ENCODE data around the gene MMP10.

Gene MMP10

DNA sequence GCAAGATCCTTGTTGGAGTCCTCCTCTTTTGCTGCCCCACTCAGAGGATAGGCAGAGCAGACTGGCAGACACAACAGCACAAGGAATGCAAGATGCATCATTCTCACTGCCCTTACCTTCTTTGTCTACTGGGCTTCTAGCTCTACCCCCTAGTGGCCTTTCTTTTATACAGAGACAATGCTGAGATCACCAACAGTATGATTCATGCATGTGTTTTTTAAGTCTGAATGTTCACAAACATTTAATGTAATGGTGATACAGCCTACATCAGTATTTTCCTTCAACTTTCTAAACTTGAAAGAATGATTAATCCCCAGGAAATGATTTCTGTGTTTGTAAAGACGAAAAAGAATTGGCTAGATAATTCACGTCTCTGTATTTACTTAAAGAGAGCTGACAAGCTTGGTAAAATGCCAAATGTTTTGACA, at the start of gene MMP10:
Gene MMP10, minus strand, starts transcription at position 138 of the 428 bp plus-strand sequence. Its CDS starts 37 bp downstream, at position 101.
- no peak for DNase-seq

- DNase-seq = no peak
Measured at GRCh38 chr11:102829316-102830000, 49.0 kb upstream of the MMP10 start.

- DNase-seq = no peak
Measured at GRCh38 chr11:102824556-102824955, 44.1 kb upstream of the MMP10 start.

DNA sequence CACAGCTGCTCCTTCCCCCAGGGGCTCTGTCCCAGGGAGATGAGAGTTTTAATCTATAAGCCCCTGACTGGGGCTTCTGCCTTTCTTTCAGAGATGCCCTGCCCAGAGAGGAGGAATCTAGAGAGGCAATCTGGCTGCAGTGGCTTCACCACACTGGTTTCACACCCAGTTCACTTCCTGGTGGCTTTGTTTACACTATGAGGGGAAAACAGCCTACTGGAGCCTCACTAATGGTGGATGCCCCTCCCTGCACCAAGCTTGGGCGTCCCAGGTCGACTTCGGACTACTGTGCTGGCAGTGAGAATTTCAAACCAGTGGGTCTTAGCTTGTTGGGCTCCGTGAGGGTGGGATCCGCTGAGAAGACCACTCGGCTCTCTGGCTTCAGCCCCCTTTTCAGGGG, 39.1 kb upstream of the MMP10 start:
- DNase-seq = no peak

DNA sequence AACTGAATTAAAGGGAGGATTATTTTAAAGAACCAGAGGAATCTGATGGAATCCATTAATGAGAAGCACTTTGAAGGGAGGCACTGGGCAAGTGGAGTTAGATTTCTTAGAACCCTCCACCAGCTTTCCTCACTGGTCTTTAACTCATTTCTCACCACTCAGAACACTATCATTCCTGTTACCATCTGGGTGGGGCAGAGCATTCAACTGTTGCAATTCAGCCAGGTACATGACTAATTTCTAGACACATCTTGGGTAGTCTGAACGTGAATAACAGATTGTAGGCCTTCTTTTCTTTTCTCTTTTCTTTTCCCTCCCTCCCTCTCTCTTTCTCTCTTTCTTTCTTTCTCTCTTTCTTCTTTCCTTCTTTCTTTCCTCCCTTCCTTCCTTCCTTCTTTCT, 33.1 kb upstream of the MMP10 start:
- DNase-seq = no peak

GRCh38 chr11:102812188-102812587, 31.8 kb upstream of the MMP10 start:
- DNase-seq = no peak

DNA sequence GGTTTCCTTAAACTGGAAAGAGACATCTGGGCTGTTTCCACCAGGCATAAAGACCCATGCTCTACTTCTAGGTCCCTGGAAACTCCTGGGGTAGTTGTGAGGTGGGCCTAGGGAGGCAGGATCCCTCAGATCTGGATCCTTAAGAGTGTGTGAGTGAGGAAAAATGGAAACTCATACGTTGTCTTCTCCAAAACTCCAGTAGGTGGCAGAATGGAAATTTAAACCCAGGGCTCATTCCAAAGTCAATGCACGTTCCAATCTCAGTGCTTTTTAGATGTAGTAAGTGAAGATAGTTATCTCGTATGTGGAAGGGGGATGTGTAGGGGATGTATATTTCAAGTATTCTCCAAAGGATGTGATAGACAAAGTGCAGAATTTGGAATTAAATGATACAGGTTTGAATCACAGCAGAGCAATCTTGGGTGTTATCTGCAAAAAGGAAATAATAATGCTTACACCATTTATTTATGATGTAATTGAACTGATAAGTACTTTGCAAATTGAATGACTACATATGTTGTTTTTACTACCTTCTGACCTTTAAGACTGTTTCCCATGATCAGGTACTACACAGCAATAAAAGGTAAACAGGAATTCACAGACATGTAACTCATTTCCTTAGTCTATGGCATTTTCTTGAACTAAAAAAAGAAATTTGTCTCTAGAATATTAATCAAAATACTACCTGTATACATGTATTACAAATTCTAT, 30.7 kb upstream of the MMP10 start:
- DNase-seq = no peak

DNA sequence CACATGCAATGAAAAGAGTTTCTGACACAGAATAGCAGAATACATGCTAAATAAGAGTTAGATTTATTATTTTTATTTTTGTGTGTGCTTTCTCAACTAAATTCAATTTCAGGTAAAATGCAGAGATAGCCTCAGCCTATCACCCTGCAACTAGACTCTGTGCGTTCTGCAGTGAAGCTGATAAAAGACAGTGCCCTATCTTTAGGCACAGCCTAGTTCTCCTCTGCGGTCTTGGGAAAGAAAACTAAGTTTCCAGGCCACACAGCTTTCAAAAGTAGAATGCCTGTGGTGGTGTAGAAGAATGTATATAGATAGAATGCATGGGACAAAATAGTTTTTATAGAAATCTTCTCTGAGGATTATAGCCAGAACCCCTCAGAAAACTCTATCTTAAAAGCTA, 29.5 kb upstream of the MMP10 start:
- no peak for DNase-seq

DNA sequence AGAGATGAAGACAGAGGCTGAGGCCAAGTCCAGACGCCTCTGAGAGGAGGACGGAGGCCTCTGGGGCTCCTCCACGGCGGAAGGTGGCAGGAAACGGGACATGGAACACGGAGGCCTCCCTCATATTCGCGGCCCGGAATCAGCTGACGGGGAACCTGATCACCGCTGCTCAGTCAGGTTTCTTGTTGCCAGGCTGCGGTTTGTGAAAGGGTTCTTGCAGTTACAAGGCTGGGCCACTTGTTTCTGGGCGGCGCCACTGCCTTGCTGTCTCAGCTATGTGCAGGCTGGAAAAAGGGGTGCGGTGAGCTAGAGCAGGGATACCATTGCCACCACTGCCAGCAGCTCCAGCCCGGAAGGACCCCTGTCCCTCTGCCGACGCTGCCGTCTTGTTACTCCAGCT, 27.5 kb upstream of the MMP10 start:
- no peak for DNase-seq

DNA sequence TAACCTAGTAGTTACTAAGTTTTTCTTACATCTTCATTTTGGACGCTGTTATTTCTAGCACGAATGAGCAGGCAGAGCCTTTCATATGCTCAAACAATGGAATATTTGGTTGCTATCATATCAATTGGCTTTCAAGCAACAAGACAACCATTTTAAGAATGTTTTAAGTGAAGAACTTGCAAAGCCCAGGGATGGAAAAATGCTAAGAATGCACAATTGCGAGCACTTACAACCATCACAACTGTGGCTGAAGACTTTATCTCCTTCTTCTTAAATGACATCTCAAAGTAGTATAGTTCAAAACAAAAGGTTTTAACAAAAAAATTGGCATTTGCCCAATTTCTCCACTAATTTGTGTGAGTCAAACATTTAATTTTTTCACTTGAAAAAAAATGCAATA, 25.9 kb upstream of the MMP10 start:
- no peak for DNase-seq

- DNase-seq = no peak
Measured at GRCh38 chr11:102802341-102802740, 21.9 kb upstream of the MMP10 start.

- DNase-seq = no peak
Measured at GRCh38 chr11:102800767-102801166, 20.3 kb upstream of the MMP10 start.

- no peak for DNase-seq
Measured at GRCh38 chr11:102799681-102800340, 19.4 kb upstream of the MMP10 start.

- no peak for DNase-seq
Measured at GRCh38 chr11:102798012-102798746, 17.8 kb upstream of the MMP10 start, which contains the start of gene MMP1. Gene MMP1 (minus strand): TSS chr11:102798160. CDS start chr11:102798092, 68 bp downstream.

GRCh38 chr11:102794382-102794781, 14.0 kb upstream of the MMP10 start:
- no peak for DNase-seq

DNA sequence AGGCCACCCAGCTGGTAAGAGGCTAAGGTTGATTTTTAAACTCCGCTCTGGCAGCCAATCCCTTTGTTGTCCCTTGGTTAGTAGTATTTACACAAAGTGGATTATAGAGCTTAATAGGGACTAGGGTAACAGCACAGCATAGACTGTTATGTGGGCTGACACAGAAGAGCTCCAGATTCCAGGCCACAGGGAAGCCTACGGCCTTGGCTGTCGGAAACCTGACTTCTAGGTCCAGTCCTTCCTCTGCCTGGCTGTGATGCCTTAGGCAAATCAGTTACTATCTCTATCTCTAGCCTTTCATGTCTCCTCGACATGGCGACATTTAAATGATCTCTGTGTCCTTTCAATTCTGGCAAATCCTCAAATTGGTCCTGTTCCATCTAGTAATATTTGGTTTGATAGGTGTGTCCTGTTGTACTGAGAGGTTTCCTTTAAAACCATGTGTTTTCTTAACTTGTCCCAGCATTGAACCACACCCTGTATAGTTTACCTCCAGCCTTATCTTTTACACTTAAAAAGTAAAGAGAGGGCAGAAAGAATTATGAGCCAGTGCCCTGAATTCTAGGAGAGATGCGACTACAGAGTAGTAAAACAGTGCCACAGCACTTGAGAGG, 13.4 kb upstream of the MMP10 start:
- no peak for DNase-seq

DNA sequence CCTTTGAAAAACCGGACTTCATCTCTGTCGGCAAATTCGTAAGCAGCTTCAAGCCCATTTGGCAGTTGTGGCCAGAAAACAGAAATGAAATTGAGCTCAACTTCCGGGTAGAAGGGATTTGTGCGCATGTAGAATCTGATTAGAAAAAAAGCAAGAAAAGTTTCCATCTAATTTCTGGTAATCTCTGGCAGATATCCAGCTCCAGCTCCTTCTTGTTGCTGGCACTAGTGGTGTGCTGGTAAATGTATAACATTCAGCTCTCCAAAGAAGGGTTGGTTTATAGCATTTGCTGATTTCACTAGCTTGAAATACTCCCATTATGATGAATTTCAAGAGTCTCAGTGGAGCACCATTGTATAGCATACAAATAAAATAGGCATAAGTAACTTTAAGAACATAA, 12.2 kb upstream of the MMP10 start:
- no peak for DNase-seq

DNA sequence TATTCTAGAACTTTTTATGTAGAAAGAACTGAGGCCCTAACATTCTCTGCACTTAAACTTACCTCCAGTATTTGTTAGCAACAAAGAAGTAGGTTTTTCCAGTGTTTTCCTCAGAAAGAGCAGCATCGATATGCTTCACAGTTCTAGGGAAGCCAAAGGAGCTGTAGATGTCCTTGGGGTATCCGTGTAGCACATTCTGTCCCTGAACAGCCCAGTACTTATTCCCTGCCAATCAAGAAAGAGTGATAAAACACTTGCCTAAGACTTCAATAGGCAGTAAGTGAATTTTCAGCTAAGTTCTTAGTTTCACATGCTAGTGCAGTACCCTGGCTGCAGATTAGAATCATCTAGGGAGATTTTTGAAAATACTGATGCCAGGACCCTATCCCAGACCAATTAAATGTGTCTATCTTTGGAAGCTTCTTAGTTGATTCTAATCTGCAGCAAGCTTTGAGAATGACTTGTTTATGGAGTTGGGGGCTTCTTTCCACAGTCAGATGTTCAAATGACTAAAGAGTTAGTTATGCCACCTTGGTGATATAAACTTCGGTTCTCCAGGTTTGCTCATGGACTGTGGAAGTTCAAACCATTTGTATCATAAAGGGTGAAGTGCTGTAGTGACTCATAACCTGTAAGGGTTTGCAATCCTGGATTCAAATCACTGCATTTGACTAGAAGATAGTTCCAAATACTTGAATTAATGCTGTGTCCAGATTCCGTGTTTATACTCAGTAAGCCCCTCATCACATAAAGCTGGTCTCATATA, 11.0 kb upstream of the MMP10 start:
- no peak for DNase-seq

GRCh38 chr11:102788334-102788995, 8.0 kb upstream of the MMP10 start:
- no peak for DNase-seq

DNA sequence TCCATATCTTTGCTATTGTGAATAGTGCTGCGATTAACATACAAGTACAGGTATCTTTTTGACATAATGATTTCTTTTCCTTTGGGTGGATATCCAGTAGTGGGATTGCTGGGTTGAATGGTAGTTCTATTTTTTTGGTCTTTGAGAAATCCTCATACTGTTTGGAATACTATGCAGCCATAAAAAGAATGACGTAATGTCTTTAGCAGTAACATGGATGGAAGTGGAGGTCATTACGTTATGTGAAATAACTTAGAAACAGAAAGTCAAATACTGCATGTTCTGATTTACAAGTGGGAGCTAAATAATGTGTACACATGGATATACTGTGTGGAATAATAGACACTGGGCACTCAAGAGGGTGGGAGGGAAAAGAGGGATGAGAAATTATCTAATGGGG, 4.0 kb upstream of the MMP10 start:
- DNase-seq = no peak

- no peak for DNase-seq
Measured at GRCh38 chr11:102783720-102784119, 3.3 kb upstream of the MMP10 start.

All from activated effector memory CD4-positive, alpha-beta T cell treated with Interleukin-2 at 50 U/mL for 16 hours (primary cell).